Cerebellar cortex (tissue), 1 donor: Measurements from ENCODE around the gene PAQR9.
A peak's percentile ranks its signal among the peaks of the same experiment; 100 is the strongest.

Experiments
- DNase-seq: peaks from one replicate; pipeline ENCODE4 v3.0.0-alpha.2; 2015; ENCODE audit warnings: low spot score

PAQR9 gene

GRCh38 chr3:142982038-142982773 is 18.7 kb upstream of the PAQR9 start:
- DNase-seq, result no peak

DNA sequence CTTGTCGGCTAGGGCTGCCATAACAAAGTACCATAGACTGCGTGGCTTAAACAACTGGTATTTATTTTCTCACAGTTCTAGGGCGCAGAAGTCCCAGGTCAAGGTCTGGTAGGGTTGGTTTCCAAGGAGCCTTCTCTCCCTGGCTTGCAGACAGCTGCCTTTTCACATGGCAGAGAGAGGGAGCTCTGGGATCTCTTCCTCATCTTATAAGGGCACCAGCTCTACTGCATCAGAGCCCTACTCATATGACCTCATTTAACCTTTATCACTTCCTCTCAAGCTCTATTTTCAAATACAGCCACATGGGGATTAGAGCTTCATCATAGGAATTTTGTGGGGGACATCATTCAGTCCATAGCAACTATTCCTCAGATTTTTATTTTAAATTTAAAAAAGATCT is 17.6 kb upstream of the PAQR9 start:
- DNase-seq, result no peak

- DNase-seq, result no peak
Observed at GRCh38 chr3:142977399-142977728, 13.9 kb upstream of the PAQR9 start.

DNA sequence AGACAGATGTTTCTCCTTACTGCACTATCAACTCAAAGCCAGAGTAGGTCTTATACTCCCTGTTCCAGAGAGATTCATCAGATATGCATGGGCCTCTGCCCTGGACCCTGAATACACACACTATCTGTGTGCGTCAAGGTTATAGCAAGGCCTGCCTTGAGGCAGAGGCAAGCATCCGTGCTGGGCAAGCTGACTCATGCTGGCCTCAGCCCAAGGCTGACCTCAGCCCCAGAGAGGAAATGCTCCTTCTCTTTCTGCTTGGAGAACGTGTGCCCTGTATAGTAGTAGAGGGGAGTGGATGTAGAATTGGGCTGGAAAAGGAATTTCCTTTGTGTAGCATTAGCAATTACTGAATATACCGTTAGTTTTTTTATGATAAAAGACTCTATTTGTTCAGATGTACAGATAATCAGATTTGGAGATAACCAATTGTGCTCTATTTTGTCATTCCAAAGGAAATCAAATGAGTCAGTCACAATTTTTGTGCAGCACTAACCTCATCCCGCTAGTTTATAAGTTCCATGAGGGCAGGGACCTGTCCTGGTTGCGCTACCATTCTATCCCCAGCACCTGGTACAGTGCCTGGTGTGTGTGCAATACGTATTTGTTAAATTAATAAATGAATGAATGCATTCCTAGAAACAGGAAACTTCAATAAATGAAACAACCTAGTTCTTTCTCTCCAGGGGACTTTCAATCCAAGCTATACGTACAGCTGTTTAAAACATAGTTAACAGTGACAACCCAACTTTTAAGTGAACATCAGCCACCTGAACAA is 13.3 kb upstream of the PAQR9 start:
- peak; percentile 79 for DNase-seq

DNA sequence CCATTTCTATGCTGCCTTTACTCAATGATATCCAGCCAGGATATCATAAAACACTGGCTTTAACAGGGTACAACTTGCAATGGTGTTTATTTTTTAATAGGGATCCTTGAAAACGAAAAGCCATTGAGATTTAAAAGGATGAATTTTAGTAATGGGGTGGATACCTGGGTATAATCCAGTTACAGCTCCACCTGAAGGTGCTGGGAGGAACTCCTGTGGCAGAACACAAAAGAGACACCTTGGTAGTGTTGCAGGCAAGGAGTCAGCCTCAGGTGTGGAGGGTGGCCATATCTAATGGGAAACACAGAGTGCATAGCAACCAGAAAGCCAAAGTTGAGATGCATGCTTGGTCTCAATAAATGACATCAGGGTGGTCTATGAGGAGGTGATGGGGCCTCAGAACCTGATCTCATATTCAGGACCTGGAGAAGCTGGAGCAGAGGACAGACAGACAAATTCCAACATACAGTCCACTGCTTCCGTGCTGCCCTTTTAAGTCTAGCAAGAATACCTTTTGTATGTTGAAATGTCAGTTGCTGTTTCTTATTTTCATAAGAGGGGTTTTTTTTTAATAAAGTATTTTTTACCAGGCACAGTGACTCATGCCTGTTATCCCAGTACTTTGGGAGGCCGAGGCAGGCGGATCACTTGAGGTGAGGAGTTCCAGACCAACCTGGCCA is 12.0 kb upstream of the PAQR9 start:
- DNase-seq, result no peak

- peak; percentile 95 for DNase-seq
Observed at GRCh38 chr3:142973217-142974009, 9.9 kb upstream of the PAQR9 start.

DNA sequence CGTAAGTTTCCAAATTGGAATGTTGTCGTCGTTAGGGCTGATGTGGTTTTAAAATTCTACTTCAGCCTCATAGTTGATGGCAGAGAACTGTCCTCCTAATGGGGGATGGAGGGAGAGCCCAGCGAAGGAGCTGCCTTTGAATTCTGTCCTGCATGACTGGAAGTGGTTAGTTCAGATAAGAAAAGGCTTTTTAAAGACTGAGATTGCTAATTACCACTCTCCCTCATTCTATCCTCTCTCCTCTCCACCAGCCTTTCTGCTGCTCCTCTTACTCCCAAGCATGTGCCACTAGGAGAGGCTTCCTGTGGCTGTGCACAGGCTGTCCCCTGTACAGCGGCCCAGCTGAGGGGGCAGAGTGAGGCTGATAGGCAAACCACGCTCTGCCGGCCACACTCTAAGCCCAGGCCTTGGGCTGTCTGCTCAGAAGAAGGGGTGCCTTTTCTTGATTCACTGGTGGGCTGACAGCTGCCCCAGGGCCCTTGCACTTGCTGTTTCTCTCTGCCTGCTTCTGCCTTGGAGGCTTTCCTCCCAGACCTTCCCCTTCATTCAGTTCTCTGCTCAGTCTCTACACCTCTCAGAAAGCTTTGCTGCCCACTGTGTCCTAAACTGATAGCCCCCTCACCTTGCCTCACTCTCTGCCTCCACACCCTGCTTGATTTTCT is 8.7 kb upstream of the PAQR9 start:
- no peak for DNase-seq

GRCh38 chr3:142971431-142971830 is 8.0 kb upstream of the PAQR9 start:
- no peak for DNase-seq

GRCh38 chr3:142968319-142969025 is 5.0 kb upstream of the PAQR9 start:
- no peak for DNase-seq

DNA sequence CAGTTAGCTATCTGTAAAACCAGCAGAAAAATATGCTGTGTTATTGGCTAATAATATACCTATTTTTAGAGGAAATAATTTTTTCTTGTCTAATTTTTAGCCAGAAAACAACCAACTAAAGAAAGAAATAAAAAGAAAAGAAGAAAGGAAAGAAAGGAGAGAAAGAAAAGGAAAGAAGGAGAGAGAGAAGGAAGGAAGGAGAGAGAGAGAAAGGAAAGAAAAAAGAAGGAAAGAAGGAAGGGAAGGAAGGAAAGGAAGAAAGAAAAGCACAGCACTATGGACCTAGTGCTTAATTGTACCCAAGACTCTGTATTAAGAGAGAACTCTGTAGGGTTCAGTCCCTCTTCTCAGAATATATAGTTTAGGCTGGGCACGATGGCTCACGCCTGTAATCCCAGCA is 3.3 kb upstream of the PAQR9 start:
- no peak for DNase-seq

- no peak for DNase-seq
Observed at GRCh38 chr3:142965581-142965980, 2.1 kb upstream of the PAQR9 start.

DNA sequence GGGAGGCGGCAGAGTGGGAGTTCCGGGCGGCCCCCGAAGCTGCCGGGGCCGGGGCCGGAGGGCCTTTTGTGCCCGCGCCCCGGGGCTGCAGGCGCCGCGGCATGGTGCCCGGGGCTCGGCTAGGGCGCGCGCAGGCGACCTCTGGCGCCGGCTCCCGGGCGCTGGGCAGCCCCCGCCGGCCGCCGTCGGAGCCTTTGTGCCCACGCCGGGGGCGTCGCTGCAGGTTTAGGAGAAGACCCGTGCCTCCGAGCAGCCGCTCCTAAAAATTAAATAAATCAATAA is 299 bp downstream of the PAQR9 start:
- no peak for DNase-seq

DNA sequence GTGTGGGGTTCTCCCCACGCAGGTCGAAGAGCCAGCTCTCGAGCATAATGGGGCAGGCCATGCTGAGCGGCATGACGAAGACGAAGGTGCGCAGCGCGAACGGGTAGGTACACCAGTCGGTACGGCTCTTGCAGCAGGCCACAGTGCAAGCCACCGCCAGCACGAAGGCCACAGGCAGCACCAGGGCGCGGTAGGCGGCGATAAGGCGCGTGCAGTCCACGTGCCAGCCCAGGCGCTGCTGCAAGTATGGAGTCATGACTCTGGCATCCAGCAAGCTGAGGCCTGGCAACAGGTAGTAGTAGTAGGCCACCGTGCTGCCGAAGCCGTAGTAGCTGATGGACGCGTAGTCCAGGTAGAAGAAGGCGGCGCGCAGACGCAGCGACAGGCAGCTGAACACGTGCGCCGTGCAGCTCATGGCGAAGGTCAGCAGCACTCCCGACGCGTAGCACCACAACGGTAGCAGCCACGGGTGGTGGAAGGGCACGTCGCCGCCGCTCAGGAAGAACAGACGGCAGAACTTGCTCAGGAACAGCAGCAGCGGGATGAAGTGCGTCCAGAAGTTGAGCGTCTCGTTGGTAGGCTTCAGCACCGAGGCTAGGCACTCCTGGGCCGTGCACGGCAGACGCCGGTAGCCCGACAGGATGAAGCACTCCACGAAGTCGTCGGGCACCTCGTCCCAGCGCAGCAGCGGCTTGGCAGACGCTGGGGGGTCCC is 797 bp downstream of the PAQR9 start:
- DNase-seq, result no peak

GRCh38 chr3:142962175-142962519 is 1.3 kb downstream of the PAQR9 start:
- no peak for DNase-seq

- DNase-seq, result no peak
Observed at GRCh38 chr3:142961539-142961938, 1.9 kb downstream of the PAQR9 start.

DNA sequence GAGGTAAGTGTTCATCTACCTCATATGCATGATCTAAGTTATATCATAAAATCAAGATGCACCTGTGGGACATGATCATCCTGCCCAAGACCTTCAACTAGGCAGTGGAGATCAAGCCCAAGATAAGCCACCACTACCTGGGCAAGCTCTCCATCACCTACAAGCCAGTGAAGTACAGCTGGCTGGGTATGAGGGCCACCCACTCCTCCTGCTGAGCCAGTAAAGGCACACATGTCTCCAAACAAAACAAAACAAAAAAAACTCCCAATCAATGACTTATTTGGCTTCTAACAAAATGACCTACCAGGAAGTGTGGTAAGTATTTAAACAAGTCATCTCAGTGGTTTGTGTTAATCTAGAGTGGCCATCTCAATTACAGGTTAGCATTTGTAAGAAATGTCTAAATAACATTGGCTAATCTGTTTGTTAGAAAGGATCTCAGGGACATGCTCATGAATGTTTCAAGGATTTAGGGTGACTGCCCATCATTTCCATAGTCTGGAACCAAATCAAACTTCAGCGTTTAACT is 3.1 kb downstream of the PAQR9 start:
- DNase-seq, result no peak

- no peak for DNase-seq
Observed at GRCh38 chr3:142958707-142959106, 4.8 kb downstream of the PAQR9 start.

DNA sequence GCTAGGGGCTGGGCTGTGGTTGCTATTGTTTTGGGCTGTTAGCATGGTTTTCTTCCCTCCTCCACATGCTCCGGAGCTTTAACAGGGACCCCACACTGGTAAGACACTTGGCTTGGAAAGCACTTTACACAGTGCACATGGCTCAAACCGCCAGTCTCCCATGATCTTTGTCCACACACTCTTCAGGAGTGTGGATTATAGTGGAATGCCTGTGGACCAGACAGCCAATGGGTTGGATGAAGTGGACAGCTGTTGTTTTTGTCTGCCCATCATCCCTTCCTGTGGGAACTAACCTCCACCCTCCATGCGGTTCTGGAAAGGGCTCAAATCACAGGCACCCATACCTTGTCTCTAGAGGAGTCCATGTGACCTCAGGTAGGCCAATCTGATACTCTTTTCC is 10.0 kb downstream of the PAQR9 start:
- DNase-seq, result no peak

DNA sequence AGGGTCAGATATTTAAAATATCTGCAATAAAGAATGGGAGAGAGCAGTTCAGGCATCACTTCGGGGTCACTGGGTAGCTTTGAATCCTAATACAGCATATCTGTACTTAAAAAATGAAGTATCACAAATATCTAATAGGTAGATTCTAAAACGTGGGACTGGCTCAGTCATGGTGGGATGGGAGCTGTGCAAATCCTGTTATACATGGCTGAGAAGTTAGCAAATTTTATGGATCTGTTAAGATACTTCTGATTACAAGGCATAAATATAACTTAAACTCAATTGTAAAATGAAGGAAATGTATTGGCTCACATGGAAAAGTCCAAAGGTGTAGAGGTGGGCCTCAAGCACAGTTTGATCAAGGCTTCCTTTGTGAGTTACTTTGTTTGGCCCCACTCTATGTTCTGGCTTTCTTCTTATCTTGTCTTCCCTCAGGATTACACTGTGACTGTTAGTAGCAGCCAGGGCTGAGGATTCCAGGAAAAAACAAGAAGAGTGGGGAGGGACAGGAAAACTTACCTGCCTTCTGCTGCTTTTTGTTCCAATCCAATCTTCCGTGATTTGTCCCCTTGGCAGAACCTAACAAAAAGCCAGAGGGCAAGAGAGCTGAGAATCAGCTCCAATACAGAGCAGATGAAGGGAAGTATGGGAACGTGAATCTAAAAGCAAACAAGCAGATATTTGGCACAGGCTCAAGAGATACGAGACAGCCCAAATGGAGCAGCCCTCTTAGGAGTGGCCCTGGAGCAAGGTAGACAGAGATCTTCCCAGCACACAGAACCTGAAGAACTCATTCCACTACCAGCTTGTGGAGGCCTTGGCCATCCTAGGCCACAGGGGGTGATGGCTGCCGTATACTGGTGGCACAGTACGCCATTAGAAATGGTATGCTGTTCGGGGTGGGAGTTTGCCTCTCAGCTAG is 10.9 kb downstream of the PAQR9 start:
- no peak for DNase-seq

DNA sequence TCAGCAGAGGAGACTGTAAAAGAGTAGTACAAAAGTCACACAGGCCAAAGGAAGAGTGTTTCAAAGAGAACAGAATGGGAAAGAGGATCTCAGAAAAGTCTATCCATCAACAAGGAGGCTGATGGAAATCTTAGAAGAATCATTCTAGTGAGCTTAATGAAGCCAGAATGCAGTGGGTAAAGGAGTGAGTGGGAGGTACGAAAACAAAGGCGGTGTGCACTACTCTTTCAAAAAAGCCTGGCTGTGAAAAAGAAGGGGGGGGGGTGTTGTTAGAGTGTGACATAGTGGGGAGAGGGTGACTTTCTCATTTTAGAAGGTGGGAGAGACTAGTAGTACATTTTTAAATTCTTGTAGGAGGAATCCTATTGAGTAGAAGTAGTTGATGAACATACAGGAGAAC is 11.7 kb downstream of the PAQR9 start:
- DNase-seq, result no peak
